ENCODE results near the gene TRIM40.

Gene TRIM40

DNA sequence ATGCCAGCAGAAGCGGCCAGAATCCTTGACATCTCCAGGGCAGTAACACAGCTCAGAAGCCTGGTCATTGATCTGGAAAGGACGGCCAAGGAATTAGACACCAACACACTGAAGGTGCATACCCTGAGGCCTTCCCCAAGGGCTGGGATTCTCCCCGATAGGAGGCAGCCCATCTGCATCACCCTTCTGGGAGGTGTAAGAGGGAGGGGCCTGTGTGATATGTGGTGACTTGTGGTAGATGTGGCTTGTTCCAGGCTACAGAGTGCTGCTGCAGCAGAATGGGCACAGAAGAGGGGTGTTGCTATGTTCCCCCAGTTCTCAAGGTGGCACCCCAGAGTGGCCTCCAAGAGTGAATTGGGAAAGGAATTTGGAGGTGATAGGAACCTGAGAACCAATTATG lies 11.2 kb downstream of the TRIM40 start:
- no peak for DNase-seq (ENCODE audit: extremely low spot score)
- TF ChIP-seq, protein P1, sequence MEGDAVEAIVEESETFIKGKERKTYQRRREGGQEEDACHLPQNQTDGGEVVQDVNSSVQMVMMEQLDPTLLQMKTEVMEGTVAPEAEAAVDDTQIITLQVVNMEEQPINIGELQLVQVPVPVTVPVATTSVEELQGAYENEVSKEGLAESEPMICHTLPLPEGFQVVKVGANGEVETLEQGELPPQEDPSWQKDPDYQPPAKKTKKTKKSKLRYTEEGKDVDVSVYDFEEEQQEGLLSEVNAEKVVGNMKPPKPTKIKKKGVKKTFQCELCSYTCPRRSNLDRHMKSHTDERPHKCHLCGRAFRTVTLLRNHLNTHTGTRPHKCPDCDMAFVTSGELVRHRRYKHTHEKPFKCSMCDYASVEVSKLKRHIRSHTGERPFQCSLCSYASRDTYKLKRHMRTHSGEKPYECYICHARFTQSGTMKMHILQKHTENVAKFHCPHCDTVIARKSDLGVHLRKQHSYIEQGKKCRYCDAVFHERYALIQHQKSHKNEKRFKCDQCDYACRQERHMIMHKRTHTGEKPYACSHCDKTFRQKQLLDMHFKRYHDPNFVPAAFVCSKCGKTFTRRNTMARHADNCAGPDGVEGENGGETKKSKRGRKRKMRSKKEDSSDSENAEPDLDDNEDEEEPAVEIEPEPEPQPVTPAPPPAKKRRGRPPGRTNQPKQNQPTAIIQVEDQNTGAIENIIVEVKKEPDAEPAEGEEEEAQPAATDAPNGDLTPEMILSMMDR (IDR thresholded peaks at IDR 0.05; ENCODE audit: control extremely low read depth, extremely low read depth, low read depth, missing control alignments): no peak
- CTCF ChIA-PET: interaction anchor here (0.9 to 8.6 kb wide), 4 partner anchors 11 to 72 kb away, joined by 3 to 67 read pairs (median 4); partner anchors contain the start of gene TRIM40
- POLR2A ChIA-PET: no interaction called here

DNA sequence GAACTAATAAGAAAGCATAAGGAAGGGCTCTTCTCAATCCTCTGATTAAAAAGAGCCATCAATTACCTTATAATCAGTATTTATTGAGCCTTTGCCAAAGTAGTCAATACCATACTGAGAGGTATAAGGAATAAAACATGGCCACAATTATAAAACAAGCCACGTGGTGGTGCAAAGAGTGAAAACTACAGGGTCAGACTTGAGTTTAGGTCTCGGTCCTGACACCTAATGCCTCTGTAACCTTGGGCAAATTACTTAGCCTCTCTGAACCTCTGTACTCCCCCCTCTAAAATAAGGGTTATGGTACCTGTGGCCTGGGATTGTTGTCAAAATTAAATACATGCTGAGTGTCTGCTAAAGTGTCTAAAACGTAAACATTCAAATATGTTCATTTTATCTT lies 13.3 kb downstream of the TRIM40 start:
- ChIA-PET POLR2A (no interaction called here), CTCF (interaction anchor here (1.0 to 1.2 kb wide), 2 partner anchors 18 to 46 kb away, joined by 4 read pairs; no protein-coding TSS in a partner anchor)
- DNase-seq (ENCODE audit: extremely low spot score): no peak
- TF ChIP-seq, protein P1 (IDR thresholded peaks at IDR 0.05; ENCODE audit: control extremely low read depth, extremely low read depth, low read depth, missing control alignments): no peak

DNA sequence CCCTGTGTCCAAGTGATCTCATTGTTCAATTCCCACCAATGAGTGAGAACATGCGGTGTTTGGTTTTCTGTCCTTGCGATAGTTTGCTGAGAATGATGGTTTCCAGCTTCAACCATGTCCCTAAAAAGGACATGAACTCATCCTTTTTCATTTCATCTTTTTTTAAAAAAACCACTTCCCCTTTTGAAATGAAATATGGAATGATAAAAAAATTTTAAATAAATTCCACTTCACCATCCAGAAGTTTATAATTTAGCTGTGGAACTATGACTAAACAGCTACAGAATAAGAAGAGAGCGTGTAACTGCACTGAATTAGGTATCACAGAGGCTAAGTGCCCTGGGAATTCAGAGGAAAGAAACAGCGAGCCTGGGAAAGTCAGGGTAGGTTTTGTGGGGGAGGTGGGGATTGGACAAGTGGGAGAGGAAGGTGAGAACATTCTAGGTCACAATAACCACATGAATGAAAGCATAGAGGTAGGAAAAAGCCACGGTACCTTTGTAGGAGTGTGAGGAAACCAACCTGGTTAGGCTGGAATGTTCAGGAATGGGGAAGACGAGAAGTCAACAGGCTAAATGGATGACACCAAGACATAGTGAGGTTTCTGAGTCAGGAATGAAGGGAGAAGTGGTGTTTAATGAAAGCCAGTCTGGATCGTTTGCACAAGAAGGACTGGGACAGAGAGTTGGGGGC lies 14.1 kb downstream of the TRIM40 start:
- CTCF ChIA-PET: interaction anchor here (1.2 to 1.9 kb wide), 2 partner anchors 19 to 48 kb away, joined by 4 to 5 read pairs; no protein-coding TSS in a partner anchor
- no peak for DNase-seq (ENCODE audit: extremely low spot score)
- TF ChIP-seq, protein P1 (IDR thresholded peaks at IDR 0.05; ENCODE audit: control extremely low read depth, extremely low read depth, low read depth, missing control alignments): no peak

DNA sequence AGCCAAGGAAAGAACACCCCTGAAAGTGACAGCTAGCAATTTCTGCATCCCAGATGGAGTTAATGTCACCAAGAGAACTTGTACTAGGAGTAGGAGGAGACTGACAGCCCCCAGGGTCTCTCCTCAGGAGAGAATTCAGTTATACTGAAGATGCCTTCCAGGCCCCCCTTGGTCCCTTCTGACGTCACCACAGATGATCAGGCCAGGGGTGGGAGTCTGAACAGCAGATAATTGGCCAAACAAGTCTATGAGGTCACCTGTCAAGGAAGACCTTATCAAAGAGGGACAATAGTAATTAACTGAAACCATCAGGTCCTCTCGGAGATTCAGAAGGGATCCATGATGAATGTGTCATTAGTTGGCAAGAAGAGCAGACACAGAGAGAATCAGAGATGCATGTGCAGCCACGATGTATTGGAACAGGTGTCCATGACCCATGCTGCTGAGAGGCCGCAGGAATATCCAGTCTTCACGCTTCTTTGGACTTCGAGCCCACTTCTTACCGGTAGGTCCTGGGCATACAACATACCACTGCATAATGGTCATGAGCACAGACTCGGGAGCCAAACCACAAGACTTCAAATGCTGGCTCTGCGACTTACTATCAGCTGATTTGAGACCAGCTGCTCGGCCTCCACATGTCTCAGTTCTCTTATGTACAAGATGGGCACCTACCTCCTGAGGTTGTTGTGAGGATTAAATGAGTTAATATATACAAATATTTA lies 14.9 kb downstream of the TRIM40 start:
- TF ChIP-seq, protein P1 (IDR thresholded peaks at IDR 0.05; ENCODE audit: control extremely low read depth, extremely low read depth, low read depth, missing control alignments): no peak
- DNase-seq (ENCODE audit: extremely low spot score): no peak
- POLR2A ChIA-PET: no interaction called here
- CTCF ChIA-PET: interaction anchor here (1.1 to 1.9 kb wide), 5 partner anchors 19 to 413 kb away, joined by 3 to 7 read pairs (median 4); no protein-coding TSS in a partner anchor

More for the DNA sequence above, 14.1 kb downstream of the TRIM40 start:
- POLR2A ChIA-PET: no interaction called here

DNA sequence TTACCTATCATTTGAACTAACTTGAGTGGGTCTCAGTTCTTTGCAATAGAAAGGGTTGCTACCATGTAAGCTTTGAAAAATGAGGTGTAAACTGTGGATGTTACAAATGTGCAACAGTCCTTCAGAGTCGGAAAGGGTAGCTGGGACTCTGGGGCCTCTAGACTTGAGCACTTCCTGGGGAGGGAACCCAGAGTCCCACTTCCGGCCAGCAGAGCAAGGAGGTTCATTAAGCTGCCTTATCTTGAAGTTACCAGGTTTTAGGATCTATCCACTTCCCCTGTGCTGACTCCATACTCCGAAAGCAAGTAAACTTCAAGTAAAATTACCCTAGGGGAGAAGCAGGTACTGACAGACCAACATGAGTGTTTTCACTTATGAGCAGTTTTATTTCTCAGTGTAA lies 15.6 kb downstream of the TRIM40 start:
- ChIA-PET CTCF (interaction anchor here (1.1 to 1.9 kb wide), 5 partner anchors 17 to 413 kb away, joined by 3 to 7 read pairs (median 5); no protein-coding TSS in a partner anchor), POLR2A (no interaction called here)
- TF ChIP-seq, protein P1 (IDR thresholded peaks at IDR 0.05; ENCODE audit: control extremely low read depth, extremely low read depth, low read depth, missing control alignments): no peak
- no peak for DNase-seq (ENCODE audit: extremely low spot score)

DNA sequence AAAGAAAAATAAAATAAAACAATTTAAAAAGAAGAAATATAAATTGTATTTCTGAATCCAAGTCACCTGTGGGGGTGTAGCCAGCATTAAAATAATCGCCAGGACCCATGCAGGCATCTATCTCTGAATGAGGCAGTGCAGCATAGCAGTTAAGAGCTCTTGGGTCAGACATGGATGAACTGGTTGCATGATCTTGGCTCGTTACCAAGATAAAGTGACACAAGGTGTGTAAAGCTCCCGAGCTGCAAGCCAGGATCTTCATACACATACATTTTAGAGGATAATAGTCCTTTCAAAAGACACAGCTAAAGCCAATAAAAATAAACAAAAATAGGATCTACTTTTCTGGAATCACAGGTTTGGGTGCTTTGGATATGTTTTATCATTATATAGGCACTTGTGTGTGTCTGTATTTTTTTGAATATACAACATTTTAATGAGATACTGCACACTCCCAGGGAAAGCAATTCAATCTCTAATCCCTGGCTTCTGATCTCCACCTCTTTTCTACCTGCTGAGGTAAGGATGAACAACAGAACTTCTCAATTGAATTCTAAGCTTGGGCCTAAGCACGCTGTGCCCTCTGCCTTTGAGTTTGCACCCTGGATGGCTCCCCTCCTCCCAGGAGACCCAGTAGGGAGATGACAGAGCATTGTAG lies 16.2 kb downstream of the TRIM40 start:
- CTCF ChIA-PET: interaction anchor here (1.1 to 1.9 kb wide), 5 partner anchors 16 to 414 kb away, joined by 3 to 7 read pairs (median 5); no protein-coding TSS in a partner anchor
- POLR2A ChIA-PET: no interaction called here
- DNase-seq (ENCODE audit: extremely low spot score): no peak
- TF ChIP-seq, protein P1 (IDR thresholded peaks at IDR 0.05; ENCODE audit: control extremely low read depth, extremely low read depth, low read depth, missing control alignments): no peak
